Posterior vena cava (tissue), 2 donors: ENCODE data around the gene EFCAB11. TPM values are rescaled to one million over a fixed set of nuclear protein-coding genes. Genes with fewer than 3 reads are reported as not detected.
"Not testable (repeated sequence)": the region's sequence is repeated elsewhere in the genome, so short reads cannot be mapped to it uniquely, and the experiment has no call there.

Experiments
- DNase-seq: peaks from one replicate; pipeline ENCODE4 v3.0.0-alpha.2; 2020; ENCODE audit warnings: low spot score
- intact Hi-C, 2 donors: fragments of 100-400 bp; cut with DNase I; formaldehyde crosslinking; loops; one replicate each; pipeline versions ENCODE4 v1.14.1 to v1.14.2; 2022 to 2023
- total RNA-seq, 2 donors: library from RNA; stranded (reverse); fragmentation: NEBNext Ultra II Directional; extraction: Animal tissue kit (Norgen Biotek cat#: 25700); gene quantifications; one replicate each; pipeline ENCODE4 v1.2.1, GENCODE V29; 2021
- donor health status: DM: yes; HTN: yes; CAD: no.
- donor health status: DM: yes; HTN: yes; CAD: no.

The EFCAB11 gene
- total RNA-seq, 2 donors from 2014 or later, result 4.8 to 6.1 TPM

- no peak for DNase-seq
- intact Hi-C loops, result loop anchor here (10.0 kb wide), 3 partner anchors 294 to 884 kb away; no protein-coding TSS in a partner anchor
Measured at GRCh38 chr14:89918721-89919120, 35.8 kb downstream of the EFCAB11 start.

DNA sequence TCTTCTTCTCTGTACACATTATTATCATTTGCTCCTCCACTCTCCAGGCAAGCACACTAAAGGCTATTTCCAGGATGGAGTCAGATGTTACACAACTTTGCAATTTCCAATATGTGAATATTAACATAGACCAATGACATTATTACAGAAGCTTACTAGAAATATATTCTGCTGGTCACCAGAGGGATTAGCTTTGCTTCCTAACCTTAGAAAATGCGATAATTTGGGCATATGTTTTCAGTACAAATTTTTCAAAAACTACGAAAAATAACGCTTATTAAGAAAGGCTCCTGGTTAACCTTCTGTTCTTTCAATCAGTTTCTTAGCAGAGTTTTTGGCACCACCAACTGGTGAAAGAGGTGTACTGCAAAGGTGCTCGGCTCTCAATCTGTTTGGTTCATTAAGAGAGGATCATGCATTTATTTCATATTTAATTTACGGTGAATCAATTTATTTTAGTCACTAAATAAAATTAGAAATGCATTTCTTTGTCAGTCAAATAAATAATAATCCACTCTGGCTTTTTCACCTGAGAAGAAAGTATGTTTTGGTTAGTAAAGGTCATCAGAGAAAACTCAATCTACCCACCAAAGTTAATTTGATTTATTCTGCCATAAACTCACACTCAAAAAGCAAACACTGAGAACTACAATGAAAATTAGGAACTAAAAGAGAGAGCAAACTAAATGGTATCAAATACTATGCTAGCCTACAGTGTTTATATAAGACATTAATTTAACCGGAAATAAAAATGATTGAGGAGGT is 39.2 kb downstream of the EFCAB11 start:
- intact Hi-C loops, result loop anchor here (10.0 kb wide), 3 partner anchors 290 to 880 kb away; no protein-coding TSS in a partner anchor
- DNase-seq, result no peak

DNA sequence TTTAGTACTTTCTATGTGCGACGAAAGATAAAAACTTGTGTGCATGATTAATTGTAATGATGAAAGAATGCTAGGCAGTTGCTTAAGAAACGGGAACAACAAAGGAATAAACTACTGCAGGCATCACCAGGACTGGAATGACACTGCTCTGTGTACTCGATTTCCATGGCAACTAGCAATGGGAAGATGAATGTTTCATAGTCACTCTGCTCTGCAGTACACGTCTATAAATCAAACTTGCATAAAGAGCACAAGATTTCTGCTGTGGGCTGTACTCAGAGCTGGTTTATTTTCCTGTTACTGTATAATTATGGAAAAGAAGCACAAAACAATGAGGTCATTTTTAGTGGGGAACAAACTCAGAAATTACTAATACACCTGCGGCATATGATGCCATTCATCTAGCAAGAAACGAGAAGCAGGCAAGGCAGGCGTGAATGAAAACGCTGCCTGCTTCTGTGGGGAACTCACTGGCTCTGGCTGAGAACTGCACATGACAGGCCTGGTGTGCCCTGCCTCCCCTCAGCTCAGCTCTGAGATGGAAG is 41.8 kb downstream of the EFCAB11 start:
- intact Hi-C loops, result loop anchor here (5.0 to 10.0 kb wide), 5 partner anchors 288 to 885 kb away; partner anchors contain the start of gene FOXN3 (in 1 of the 2)
- no peak for DNase-seq

- intact Hi-C loops, result loop anchor here (5.0 to 10.0 kb wide), 5 partner anchors 287 to 885 kb away; partner anchors contain the start of gene FOXN3 (in 1 of the 2)
Measured at GRCh38 chr14:89912221-89912620, 42.3 kb downstream of the EFCAB11 start.

GRCh38 chr14:89911010-89911919 is 43.3 kb downstream of the EFCAB11 start:
- intact Hi-C loops, result loop anchor here (5.0 to 10.0 kb wide), 5 partner anchors 286 to 884 kb away; partner anchors contain the start of gene FOXN3 (in 1 of the 2)

More at GRCh38 chr14:89912221-89912620, 42.3 kb downstream of the EFCAB11 start:
- no peak for DNase-seq

DNA sequence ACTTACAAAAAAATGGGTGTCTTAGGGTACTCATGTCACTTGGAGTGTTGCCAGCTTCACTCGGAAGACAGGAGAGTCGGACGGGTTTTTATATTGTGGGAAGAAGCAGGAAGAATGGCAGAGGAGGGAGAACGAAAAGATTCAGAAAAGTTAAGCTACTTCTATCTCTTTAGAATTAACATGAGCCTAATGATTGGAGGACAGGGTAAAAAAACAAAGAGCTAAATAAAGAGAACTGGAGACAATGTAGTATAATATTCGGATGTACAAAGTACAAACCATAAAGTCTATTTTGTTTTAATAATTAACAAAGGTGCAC is 43.9 kb downstream of the EFCAB11 start:
- intact Hi-C loops, result loop anchor here (5.0 to 10.0 kb wide), 5 partner anchors 286 to 883 kb away; partner anchors contain the start of gene FOXN3 (in 1 of the 2)
- no peak for DNase-seq

More at GRCh38 chr14:89911010-89911919, 43.3 kb downstream of the EFCAB11 start:
- DNase-seq, result peak; percentile 84

DNA sequence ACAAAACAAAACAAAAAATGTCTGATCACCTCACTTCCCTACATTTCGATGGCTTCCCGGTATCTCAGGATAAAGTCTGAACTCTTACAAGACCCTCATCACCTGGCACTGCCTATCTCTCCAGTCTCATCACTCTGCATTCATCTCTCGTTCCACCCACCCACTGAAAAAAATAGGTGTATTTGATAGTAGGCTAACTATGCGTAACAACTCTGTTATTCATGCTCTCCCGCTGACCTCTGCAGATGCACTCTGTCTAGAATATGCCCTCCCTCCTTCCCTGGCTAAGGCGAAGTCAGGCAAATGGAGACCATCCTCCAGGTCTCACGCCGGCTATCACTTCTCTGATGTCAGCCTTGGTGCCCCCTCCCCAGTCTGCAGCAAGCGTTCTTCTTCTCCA is 44.9 kb downstream of the EFCAB11 start:
- DNase-seq, result no peak
- intact Hi-C loops, result no loop called here

DNA sequence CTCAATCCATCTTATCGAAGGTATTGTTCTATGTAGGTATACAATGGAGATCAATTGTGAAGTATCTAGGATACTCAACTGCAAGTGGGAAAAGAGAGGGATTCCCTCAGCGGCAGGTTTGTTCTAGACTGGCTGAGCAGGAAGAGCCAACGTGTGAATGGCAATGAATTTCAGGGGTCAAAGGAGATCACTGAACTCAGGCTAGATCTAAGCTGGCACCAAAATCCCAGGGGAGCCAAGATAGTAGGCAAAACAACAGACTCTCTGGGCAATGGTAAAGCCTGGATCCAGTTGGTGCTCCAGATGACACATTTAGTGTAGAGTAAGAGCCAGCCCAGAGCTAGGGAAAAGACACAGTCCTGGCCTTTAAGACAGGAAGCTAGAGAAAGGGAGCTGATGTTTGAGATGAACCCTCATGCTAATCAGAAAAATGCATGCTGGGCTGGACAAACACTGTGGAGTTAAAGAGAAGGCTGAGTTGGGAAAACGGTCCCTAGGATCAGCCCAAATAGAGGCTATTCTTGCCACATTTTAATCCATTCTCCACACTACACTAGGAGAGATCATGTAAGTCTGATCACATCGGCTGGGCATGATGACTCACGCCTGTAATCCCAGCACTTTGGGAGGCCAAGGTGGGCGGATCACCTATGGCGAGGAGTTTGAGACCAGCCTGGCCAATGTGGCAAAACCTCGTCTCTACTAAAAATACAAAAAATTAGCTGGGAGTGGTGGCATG is 45.6 kb downstream of the EFCAB11 start:
- intact Hi-C loops, result no loop called here
- DNase-seq, result no peak

DNA sequence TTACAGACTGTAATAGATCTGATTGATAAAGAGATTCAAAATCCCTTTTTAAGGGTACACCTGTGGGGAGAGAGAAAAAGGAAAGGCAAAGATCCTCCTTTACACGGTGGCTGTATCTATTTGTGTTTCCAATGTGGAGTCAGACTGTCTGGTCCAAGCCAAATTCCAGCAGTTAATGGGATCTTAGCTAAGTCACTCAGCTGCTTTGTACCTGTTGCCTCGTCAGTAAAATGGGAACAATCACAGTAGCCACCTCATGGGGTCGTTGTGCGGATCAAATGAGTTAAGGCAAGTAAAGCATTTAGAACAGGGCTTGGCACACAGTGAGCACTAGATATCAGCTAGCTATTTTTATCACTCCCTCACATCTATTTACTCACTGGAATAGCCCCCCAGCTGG is 46.9 kb downstream of the EFCAB11 start:
- intact Hi-C loops, result no loop called here
- no peak for DNase-seq

GRCh38 chr14:89906000-89906399 is 48.5 kb downstream of the EFCAB11 start:
- intact Hi-C loops, result no loop called here
- DNase-seq, result no peak

DNA sequence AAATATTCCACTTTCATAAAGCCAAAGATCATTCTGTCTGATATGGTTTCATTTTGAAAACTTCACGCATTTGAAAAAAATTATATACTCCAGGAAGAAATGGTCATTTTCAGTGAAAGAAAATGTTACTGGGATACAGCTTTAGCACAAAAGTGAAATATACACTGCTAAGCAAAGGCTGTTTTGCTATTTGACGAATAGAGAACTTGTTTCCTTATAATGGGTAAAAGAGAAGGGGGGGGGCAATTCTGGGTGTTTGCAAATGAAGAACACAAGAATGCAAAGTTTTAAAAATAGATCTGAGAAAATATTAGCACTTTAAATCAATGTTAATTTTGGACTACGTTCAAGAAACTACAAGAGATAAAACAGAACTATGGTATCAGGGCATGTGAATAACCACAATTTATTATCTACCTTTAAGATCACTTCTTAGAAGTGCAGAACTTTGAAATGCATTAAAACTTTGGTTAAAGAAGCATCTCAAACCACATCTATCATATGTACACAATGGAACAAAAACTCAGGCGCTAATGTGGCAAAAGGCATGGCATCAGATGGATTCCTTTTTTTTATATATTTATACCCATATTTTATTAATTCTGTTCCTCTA is 51.1 kb downstream of the EFCAB11 start:
- intact Hi-C loops, result no loop called here
- no peak for DNase-seq

- intact Hi-C loops, result no loop called here
Measured at GRCh38 chr14:89902881-89903280, 51.6 kb downstream of the EFCAB11 start.

DNA sequence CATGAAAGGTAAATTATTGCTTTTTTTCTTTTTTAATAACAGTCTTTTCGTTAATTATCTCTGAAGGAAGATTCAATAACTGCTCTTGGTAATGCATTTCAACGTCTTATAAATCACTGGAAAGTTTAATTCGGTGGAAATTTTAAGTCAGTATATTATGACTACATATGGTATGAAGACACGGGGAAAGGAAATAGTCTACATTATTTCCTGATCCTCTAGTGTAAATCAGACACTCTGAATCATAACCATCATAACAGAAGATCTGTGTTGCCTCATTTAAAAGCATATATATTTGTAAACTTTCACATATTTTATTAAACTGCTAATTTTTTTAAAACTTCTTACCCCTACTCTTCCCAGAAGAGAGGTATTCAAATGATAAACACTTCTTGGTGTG is 53.7 kb downstream of the EFCAB11 start:
- DNase-seq, result no peak
- intact Hi-C loops, result no loop called here

More at GRCh38 chr14:89902881-89903280, 51.6 kb downstream of the EFCAB11 start:
- no peak for DNase-seq

DNA sequence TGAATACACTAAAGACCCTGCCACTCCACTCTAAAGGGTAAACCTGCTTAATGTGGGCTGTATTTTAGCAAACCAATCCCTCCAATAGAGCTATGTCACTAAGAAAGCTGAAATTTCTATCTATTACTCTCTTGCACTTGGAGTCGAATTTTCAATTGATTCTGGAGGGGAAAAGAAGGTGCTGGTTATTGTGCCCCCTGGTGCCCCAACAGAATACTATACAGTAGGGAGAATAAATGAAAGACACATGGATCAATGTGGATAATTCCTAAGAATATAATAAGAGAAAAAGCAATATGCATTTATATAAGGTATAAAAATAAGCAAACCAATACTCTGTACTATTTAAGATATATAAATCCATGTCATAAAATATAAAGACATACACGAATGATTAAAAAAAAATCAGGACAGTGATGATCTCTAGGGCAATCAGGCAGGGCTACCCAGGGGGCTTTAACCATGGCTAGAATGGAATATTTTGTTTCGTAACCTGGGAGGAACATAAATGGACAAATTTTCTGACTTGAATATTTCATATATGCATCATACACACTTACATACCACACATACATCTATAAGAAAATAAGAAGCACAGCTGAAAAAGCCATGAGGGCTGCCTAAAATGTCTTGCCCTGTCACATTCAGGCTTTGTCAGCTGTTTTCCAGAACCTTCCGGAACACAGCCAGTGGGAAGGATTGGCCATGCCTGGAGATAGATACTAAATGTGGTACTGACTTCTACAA is 54.4 kb downstream of the EFCAB11 start:
- intact Hi-C loops, result no loop called here
- DNase-seq, result no peak

DNA sequence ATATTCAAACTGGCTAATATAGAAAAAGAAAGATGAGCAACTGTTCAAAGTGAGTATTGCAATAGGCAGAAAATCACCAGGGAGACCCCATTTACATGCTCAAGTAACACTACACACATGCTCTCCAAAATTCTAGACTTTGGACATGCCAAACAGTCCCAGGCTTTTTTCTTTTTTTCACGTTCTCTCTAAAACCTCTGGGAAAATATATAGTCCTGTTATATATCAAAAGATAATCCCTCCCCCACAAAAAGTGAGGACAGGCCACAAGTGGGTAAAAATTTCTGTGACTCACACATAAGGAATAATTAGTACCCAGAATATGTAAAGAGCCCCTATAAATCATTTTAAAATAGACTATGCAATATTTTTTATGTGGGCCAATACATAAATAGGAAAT is 55.2 kb downstream of the EFCAB11 start:
- no peak for DNase-seq
- intact Hi-C loops, result no loop called here

DNA sequence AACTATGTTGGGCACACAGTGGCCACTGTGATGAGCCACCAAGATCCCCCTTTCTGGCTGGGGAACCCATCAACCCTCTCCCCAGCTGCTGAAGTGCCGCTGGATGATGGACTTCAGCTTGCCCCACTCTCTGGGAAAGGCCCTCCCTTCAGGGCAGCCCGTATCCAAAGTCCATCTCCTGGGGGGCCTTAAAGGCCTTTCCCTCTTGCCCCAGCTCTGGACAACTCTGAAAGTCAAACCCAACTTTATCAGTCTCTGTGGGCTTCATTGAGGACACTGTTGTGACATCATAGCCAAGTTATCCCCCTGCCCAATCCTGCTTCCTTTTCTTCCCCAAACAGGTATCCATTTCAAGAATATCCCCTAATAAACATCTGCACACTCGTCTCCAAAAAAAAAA is 61.1 kb downstream of the EFCAB11 start:
- intact Hi-C loops, DNase-seq: not testable (repeated sequence)

DNA sequence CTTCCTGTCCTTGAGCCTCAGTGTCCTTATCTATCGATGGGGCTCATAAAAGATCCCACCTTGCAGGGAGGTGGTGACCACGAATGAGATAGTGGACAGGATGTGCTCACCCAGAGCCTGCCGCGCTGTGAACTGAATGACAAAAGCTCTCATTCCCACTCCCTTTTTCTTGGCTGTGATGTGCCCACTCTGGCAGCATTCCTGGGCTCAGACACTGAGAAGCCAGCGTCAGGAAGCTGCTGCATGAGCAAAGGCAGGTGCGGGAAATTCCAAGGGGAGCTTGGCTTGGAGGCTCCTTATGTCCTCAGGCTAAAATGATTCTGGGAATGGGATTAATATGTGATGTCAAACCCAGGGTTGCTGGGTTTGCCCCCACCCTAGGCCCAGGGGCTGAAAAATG is 61.6 kb downstream of the EFCAB11 start:
- intact Hi-C loops, result no loop called here
- no peak for DNase-seq

- intact Hi-C loops, DNase-seq: not testable (repeated sequence)
Measured at GRCh38 chr14:89891721-89892120, 62.8 kb downstream of the EFCAB11 start.
